ENCODE results near the gene DISP2. TPM values are rescaled to one million over a fixed set of nuclear protein-coding genes. Genes with fewer than 3 reads are reported as not detected.

DISP2 gene
- total and polyA plus RNA-seq, 9 of the 15 experiments (the other 6 are each of a cell fraction or from before 2014, with no cell fraction given) = 0.06 to 0.89 (median 0.15) TPM; not detected in 1

DNA sequence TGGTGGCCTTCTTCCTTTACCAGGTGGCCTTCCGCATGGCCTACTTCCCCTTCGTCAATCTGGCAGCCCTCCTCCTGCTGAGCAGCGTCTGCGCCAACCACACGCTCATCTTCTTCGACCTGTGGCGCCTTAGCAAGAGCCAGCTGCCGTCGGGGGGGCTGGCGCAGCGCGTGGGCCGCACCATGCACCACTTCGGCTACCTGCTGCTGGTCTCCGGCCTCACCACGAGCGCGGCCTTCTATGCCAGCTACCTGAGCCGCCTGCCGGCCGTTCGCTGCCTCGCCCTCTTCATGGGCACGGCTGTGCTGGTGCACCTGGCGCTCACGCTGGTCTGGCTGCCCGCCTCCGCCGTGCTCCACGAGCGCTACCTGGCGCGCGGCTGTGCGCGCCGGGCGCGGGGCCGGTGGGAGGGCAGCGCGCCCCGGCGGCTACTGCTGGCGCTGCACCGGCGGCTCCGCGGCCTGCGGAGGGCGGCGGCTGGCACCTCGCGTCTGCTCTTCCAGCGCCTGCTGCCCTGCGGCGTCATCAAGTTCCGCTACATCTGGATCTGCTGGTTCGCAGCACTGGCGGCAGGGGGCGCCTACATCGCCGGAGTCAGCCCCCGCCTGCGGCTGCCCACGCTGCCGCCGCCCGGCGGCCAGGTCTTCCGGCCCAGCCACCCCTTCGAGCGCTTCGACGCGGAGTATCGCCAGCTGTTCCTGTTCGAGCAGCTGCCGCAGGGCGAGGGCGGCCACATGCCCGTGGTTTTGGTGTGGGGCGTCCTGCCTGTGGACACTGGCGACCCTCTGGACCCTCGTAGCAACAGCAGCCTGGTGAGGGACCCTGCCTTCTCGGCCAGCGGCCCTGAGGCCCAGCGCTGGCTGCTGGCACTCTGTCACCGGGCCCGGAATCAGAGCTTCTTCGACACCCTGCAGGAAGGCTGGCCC lies 9.9 kb downstream of the DISP2 start (continued):
- TF ChIP-seq, protein P1, sequence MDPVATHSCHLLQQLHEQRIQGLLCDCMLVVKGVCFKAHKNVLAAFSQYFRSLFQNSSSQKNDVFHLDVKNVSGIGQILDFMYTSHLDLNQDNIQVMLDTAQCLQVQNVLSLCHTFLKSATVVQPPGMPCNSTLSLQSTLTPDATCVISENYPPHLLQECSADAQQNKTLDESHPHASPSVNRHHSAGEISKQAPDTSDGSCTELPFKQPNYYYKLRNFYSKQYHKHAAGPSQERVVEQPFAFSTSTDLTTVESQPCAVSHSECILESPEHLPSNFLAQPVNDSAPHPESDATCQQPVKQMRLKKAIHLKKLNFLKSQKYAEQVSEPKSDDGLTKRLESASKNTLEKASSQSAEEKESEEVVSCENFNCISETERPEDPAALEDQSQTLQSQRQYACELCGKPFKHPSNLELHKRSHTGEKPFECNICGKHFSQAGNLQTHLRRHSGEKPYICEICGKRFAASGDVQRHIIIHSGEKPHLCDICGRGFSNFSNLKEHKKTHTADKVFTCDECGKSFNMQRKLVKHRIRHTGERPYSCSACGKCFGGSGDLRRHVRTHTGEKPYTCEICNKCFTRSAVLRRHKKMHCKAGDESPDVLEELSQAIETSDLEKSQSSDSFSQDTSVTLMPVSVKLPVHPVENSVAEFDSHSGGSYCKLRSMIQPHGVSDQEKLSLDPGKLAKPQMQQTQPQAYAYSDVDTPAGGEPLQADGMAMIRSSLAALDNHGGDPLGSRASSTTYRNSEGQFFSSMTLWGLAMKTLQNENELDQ (CRISPR knock-in tag; IDR thresholded peaks at IDR 0.05; ENCODE audit: borderline replicate concordance) = 0 out of 2 replicates have a peak, but pooled peaks have one; percentile 46
- TF ChIP-seq MAZ (CRISPR knock-in tag; conservative IDR thresholded peaks at IDR 0.05 in 1 of 2, IDR thresholded peaks at IDR 0.05 in 1 of 2) (peak; percentile 73 to 97), HNRNPH1 (optimal IDR thresholded peaks at IDR 0.05; ENCODE audit: low read depth, low read length) (no peak), ZFPM2 (CRISPR knock-in tag; IDR thresholded peaks at IDR 0.05) (no peak), NR3C1 (CRISPR knock-in tag; IDR thresholded peaks at IDR 0.05) (peak; percentile 80; the same call in 1 of the 2 replicates), SIN3A (IDR thresholded peaks at IDR 0.05; ENCODE audit: borderline replicate concordance in 2 of 2, control insufficient read depth in 1 of 2, low read depth in 2 of 2, low read length in 2 of 2) (0 out of 4 replicates have a peak, but pooled peaks of 1 of the 2 experiments have one; percentile 36), STAG1 (CRISPR knock-in tag; IDR thresholded peaks at IDR 0.05; ENCODE audit: borderline replicate concordance) (peak; percentile 60), NR1H2 (CRISPR knock-in tag; IDR thresholded peaks at IDR 0.05) (0 out of 2 replicates have a peak, but pooled peaks have one; percentile 45), GATA2 (CRISPR knock-in tag; IDR thresholded peaks at IDR 0.05) (0 out of 2 replicates have a peak, but pooled peaks have one; percentile 3), SP1 (CRISPR knock-in tag; IDR thresholded peaks at IDR 0.05) (no peak), U2AF2 (optimal IDR thresholded peaks at IDR 0.05; ENCODE audit: low read depth, low read length) (no peak)
- TF ChIP-seq, protein P2, sequence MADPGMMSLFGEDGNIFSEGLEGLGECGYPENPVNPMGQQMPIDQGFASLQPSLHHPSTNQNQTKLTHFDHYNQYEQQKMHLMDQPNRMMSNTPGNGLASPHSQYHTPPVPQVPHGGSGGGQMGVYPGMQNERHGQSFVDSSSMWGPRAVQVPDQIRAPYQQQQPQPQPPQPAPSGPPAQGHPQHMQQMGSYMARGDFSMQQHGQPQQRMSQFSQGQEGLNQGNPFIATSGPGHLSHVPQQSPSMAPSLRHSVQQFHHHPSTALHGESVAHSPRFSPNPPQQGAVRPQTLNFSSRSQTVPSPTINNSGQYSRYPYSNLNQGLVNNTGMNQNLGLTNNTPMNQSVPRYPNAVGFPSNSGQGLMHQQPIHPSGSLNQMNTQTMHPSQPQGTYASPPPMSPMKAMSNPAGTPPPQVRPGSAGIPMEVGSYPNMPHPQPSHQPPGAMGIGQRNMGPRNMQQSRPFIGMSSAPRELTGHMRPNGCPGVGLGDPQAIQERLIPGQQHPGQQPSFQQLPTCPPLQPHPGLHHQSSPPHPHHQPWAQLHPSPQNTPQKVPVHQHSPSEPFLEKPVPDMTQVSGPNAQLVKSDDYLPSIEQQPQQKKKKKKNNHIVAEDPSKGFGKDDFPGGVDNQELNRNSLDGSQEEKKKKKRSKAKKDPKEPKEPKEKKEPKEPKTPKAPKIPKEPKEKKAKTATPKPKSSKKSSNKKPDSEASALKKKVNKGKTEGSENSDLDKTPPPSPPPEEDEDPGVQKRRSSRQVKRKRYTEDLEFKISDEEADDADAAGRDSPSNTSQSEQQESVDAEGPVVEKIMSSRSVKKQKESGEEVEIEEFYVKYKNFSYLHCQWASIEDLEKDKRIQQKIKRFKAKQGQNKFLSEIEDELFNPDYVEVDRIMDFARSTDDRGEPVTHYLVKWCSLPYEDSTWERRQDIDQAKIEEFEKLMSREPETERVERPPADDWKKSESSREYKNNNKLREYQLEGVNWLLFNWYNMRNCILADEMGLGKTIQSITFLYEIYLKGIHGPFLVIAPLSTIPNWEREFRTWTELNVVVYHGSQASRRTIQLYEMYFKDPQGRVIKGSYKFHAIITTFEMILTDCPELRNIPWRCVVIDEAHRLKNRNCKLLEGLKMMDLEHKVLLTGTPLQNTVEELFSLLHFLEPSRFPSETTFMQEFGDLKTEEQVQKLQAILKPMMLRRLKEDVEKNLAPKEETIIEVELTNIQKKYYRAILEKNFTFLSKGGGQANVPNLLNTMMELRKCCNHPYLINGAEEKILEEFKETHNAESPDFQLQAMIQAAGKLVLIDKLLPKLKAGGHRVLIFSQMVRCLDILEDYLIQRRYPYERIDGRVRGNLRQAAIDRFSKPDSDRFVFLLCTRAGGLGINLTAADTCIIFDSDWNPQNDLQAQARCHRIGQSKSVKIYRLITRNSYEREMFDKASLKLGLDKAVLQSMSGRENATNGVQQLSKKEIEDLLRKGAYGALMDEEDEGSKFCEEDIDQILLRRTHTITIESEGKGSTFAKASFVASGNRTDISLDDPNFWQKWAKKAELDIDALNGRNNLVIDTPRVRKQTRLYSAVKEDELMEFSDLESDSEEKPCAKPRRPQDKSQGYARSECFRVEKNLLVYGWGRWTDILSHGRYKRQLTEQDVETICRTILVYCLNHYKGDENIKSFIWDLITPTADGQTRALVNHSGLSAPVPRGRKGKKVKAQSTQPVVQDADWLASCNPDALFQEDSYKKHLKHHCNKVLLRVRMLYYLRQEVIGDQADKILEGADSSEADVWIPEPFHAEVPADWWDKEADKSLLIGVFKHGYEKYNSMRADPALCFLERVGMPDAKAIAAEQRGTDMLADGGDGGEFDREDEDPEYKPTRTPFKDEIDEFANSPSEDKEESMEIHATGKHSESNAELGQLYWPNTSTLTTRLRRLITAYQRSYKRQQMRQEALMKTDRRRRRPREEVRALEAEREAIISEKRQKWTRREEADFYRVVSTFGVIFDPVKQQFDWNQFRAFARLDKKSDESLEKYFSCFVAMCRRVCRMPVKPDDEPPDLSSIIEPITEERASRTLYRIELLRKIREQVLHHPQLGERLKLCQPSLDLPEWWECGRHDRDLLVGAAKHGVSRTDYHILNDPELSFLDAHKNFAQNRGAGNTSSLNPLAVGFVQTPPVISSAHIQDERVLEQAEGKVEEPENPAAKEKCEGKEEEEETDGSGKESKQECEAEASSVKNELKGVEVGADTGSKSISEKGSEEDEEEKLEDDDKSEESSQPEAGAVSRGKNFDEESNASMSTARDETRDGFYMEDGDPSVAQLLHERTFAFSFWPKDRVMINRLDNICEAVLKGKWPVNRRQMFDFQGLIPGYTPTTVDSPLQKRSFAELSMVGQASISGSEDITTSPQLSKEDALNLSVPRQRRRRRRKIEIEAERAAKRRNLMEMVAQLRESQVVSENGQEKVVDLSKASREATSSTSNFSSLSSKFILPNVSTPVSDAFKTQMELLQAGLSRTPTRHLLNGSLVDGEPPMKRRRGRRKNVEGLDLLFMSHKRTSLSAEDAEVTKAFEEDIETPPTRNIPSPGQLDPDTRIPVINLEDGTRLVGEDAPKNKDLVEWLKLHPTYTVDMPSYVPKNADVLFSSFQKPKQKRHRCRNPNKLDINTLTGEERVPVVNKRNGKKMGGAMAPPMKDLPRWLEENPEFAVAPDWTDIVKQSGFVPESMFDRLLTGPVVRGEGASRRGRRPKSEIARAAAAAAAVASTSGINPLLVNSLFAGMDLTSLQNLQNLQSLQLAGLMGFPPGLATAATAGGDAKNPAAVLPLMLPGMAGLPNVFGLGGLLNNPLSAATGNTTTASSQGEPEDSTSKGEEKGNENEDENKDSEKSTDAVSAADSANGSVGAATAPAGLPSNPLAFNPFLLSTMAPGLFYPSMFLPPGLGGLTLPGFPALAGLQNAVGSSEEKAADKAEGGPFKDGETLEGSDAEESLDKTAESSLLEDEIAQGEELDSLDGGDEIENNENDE (IDR thresholded peaks at IDR 0.05; ENCODE audit: low read depth, low read length) = no peak

All from K562 (cell line).